Measurements from ENCODE around the gene RASL10B.

The RASL10B gene

DNA sequence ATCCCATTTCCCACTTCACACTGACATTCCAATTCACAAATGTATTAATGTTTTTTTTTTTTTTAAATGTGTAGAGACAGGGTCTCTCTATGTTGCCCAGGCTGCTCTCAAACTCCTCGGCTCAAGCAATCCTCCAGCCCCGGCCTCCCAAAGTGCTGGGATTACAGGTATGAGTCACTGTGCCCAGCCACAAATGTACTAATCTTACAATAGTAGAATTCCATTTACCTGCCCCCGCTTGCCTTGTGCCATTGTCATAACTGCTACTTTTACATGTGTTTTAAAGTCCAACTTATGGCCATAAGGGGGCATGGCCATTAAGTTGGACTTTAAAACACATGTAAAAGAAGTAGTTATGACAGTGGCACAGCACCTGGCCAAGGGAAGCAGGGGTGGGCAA is 59.4 kb downstream of the RASL10B start:
- TF ChIP-seq, protein P1, sequence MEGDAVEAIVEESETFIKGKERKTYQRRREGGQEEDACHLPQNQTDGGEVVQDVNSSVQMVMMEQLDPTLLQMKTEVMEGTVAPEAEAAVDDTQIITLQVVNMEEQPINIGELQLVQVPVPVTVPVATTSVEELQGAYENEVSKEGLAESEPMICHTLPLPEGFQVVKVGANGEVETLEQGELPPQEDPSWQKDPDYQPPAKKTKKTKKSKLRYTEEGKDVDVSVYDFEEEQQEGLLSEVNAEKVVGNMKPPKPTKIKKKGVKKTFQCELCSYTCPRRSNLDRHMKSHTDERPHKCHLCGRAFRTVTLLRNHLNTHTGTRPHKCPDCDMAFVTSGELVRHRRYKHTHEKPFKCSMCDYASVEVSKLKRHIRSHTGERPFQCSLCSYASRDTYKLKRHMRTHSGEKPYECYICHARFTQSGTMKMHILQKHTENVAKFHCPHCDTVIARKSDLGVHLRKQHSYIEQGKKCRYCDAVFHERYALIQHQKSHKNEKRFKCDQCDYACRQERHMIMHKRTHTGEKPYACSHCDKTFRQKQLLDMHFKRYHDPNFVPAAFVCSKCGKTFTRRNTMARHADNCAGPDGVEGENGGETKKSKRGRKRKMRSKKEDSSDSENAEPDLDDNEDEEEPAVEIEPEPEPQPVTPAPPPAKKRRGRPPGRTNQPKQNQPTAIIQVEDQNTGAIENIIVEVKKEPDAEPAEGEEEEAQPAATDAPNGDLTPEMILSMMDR (IDR thresholded peaks at IDR 0.05; ENCODE audit: unreplicated experiment in 3 of 3), result no peak
- no peaks in the 10 kb centered on the region for H3K9me3 Mint-ChIP-seq
- H3K4me3 Mint-ChIP-seq, result no peak overlapping the region
- peaks cover 65% of the 10 kb centered on the region for H3K27me3 Mint-ChIP-seq (ENCODE audit: low read depth)
- no peak overlapping the region for H3K27ac Mint-ChIP-seq
- H3K36me3 Mint-ChIP-seq (ENCODE audit: low read depth), result no peaks in the 10 kb centered on the region
- H3K4me1 Mint-ChIP-seq, result peaks cover 12% of the 10 kb centered on the region

DNA sequence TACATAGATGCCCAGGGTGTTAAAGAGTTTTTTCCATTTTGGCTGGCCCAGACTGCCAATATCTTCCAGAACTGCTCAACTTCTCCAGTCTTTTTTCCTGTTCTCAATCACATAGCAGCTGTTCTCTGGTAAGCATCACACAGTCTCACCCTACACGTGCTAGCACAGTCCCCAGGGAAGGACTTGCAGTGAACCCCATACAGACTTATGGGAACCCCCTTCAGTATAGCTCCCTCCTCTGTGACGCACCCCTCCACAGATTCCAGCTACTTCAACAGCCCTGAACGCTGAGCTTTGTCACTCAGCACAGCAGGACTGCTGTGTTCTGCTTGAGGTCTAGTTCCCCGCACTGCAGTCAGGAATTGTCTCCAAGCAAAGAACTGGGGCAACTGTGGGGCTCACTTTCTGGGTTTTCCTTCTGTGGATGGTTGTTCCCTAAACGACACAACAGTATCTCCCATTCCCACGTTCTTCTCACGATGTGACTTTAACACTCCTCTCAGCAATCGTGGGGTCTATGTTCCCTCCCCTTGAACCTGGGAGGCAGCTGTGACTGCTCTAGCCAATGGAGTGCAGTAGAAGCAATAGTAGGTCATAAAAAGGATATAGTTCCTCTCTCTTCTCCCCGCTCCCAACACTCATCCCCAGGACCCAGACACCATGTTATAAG is 60.4 kb downstream of the RASL10B start:
- H3K36me3 Mint-ChIP-seq (ENCODE audit: low read depth), result no peaks in the 10 kb centered on the region
- peaks cover 73% of the 10 kb centered on the region for H3K27me3 Mint-ChIP-seq (ENCODE audit: low read depth)
- no peak overlapping the region for H3K27ac Mint-ChIP-seq
- H3K4me1 Mint-ChIP-seq, result peaks cover 18% of the 10 kb centered on the region
- no peak overlapping the region for H3K4me3 Mint-ChIP-seq
- no peaks in the 10 kb centered on the region for H3K9me3 Mint-ChIP-seq
- TF ChIP-seq, protein P1 (IDR thresholded peaks at IDR 0.05; ENCODE audit: unreplicated experiment in 3 of 3), result no peak
